HG02588 (cell line): ENCODE measurements around the gene TMEM229B.

Experiments used
- ATAC-seq: cut with Tn5 transposase; IDR thresholded peaks from one replicate; pipeline ENCODE4 v1.9.1; 2021; ENCODE audit warnings: mild to moderate bottlenecking, moderate library complexity; ENCODE audit not compliant: unreplicated experiment

The TMEM229B gene

GRCh38 chr14:67487332-67487731 lies 1.2 kb downstream of the TMEM229B start:
- no peak for ATAC-seq

- ATAC-seq, result no peak
Observed at GRCh38 chr14:67486890-67487289, 1.6 kb downstream of the TMEM229B start.

- ATAC-seq, result no peak
Observed at GRCh38 chr14:67485501-67486095, 2.9 kb downstream of the TMEM229B start.

- ATAC-seq, result no peak
Observed at GRCh38 chr14:67483579-67484285, 4.8 kb downstream of the TMEM229B start.

- no peak for ATAC-seq
Observed at GRCh38 chr14:67482231-67483164, 6.0 kb downstream of the TMEM229B start.

- no peak for ATAC-seq
Observed at GRCh38 chr14:67480011-67480410, 8.5 kb downstream of the TMEM229B start.

GRCh38 chr14:67478800-67479084 lies 9.8 kb downstream of the TMEM229B start:
- no peak for ATAC-seq

- ATAC-seq, result no peak
Observed at GRCh38 chr14:67477926-67478799, 10.4 kb downstream of the TMEM229B start.

GRCh38 chr14:67474366-67474765 lies 14.2 kb downstream of the TMEM229B start:
- ATAC-seq, result no peak

- ATAC-seq, result no peak
Observed at GRCh38 chr14:67473290-67474082, 15.0 kb downstream of the TMEM229B start.

GRCh38 chr14:67472726-67473125 lies 15.8 kb downstream of the TMEM229B start:
- ATAC-seq, result no peak

GRCh38 chr14:67469954-67470353 lies 18.6 kb downstream of the TMEM229B start:
- no peak for ATAC-seq

- ATAC-seq, result no peak
Observed at GRCh38 chr14:67468378-67468730, 20.2 kb downstream of the TMEM229B start.

GRCh38 chr14:67467134-67467533 lies 21.4 kb downstream of the TMEM229B start:
- ATAC-seq, result no peak

GRCh38 chr14:67464879-67465278 lies 23.6 kb downstream of the TMEM229B start:
- no peak for ATAC-seq

GRCh38 chr14:67464377-67464776 lies 24.1 kb downstream of the TMEM229B start:
- no peak for ATAC-seq

- no peak for ATAC-seq
Observed at GRCh38 chr14:67463900-67464299, 24.6 kb downstream of the TMEM229B start.

- no peak for ATAC-seq
Observed at GRCh38 chr14:67461996-67462395, 26.5 kb downstream of the TMEM229B start.

- ATAC-seq, result no peak
Observed at GRCh38 chr14:67461341-67461985, 27.1 kb downstream of the TMEM229B start.

- no peak for ATAC-seq
Observed at GRCh38 chr14:67459336-67459735, 29.2 kb downstream of the TMEM229B start.
